NOMO-1 (cell line): Measurements from ENCODE around the gene ERBB4.

Experiments
- DNase-seq, 2 experiments: peaks; one replicate each; lab custom pipeline; 2025; ENCODE audit not compliant: unreplicated experiment in 2 of 2; lab: John Stamatoyannopoulos, UW

The ERBB4 gene

GRCh38 chr2:211514049-211514448 lies 1024.6 kb downstream of the ERBB4 start:
- DNase-seq: no peak

DNA sequence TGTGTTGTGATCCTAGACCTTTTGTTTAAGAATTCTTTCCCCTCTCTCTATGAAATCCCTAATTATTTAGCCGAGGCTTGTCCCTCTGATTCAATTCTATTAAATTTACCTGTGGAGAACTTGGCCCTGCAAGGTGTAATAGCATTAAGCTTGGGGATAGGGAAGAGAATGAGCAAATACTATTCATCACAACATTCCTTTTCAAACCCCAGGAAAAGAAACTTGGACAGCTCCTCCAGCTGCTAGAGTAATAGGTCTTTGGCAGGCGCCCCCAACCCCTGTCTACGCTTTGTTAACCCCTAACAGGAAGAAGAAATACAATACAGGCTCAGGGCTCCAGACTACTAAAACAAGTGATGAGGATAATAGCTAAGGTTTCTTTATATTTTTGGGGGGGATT lies 1025.2 kb downstream of the ERBB4 start:
- no peak for DNase-seq

GRCh38 chr2:211512806-211513205 lies 1025.8 kb downstream of the ERBB4 start:
- no peak for DNase-seq

DNA sequence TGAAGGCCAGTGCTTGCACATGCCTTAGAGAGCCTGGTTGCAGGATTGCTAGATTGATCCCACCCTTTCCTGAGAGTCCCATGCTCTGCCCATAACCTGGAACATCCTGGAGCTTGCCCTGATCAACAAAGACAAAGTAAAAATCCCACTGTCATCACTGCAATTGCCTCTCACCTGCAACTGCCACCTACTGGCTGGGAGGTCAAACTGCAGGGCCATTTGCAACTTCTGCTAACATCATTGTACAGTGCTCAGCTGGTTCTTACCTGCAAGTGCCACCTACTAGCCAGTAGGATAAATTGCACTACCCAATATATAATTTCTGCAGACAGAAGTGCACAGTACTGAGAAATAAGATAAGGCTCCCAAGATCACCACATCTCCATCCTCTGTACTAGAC lies 1034.7 kb downstream of the ERBB4 start:
- DNase-seq: no peak

DNA sequence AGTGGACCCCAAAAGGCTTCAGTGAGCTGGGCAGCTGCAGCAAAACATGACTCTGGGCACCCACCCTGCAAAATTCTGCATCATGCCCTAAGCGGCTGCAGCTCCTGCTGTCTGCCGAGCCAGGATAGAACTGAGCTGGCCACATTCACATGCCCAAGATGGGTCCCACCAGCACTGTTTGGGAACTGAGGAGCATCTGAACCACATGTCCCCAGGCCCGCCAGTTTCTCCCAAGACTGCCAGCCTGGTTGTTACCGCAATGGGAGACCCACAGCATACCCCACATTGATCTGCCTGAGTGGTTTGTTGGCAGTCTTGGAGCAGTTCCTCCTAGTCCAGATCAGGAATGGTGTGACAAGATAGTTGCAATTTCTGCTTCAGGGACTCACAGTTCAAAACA lies 1035.4 kb downstream of the ERBB4 start:
- DNase-seq: no peak

GRCh38 chr2:211498551-211499205 lies 1039.9 kb downstream of the ERBB4 start:
- DNase-seq: no peak

DNA sequence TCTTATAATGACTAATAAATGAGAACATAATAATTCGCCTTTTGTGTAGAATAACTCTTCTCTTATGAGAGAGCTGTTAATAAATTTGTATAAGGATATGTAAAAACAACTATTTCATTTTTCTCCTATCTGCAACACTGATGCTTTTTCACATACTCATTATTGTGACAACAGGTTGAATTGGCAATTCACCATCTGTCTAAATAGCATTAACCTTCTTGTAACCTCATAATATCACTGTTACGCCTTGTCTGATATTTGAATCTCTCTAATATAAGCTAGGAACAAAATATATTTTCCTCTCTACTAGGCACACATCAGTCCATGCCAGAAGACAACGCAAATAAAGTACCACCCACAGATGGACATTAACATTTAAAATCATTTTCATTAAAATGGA lies 1043.3 kb downstream of the ERBB4 start:
- no peak for DNase-seq

GRCh38 chr2:211494536-211494935 lies 1044.1 kb downstream of the ERBB4 start:
- no peak for DNase-seq

DNA sequence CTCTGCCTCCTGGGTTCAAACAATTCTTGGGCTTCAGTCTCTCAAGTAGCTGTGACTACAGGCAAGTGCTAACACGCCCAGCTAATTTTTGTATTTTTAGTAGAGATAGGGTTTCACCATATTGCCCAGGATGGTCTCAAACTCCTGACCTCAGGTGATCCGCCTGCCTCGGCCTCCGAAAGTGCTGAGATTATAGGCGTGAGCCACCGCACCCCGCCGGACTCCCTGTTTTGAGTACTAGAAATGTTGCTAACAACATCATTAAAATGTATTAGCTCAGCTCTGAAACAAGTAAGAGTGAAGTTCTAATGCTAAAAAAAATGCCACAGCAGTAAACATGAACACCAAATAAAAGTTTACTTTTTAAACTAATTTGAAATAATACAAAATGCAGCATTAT lies 1044.5 kb downstream of the ERBB4 start:
- DNase-seq: no peak

DNA sequence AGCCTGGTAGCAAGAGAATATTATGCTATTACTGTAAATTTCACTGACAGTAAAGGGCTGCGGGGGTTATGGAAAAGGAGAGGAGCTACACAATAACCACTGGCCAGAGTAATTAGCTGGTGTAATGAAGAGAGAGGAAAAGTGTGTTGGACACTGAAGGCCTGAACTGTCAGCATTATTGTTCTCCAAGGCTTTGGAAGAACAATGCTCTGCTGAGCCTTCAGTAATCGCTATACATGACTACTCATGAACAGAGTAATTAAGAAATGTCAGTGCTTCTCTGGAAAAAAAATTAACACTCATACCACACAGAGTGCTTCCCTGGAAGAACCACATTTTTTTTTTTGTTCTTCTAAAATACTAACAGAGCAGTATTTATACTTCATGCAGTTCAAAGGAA lies 1050.9 kb downstream of the ERBB4 start:
- no peak for DNase-seq

DNA sequence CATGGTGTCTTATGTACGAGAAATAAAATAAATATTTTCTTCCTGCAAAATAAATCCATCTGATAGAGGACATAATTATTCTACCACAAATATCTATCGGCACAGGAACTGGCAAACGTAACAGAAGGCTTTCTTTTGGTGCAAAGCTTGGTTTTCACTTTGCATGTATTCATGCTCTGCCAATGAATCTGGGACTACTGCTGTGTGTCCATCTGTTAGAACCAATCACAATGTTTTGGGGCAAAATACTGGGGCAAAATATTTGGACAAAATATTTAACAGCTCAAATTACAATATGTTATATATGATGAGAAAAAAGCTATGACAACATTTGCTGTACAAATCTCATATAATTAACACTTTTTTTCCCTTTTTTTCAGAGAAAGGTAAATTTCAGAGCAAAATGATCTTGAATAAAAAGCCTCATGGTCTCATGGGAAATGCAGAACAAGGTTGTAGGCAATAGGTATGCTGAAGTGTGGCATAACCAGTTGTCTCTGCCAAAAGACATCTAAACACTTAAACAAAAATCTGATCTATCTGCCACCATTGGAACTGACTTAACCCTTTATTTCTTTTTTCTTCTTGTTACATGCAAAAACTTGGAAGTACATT lies 1059.0 kb downstream of the ERBB4 start:
- DNase-seq: no peak

DNA sequence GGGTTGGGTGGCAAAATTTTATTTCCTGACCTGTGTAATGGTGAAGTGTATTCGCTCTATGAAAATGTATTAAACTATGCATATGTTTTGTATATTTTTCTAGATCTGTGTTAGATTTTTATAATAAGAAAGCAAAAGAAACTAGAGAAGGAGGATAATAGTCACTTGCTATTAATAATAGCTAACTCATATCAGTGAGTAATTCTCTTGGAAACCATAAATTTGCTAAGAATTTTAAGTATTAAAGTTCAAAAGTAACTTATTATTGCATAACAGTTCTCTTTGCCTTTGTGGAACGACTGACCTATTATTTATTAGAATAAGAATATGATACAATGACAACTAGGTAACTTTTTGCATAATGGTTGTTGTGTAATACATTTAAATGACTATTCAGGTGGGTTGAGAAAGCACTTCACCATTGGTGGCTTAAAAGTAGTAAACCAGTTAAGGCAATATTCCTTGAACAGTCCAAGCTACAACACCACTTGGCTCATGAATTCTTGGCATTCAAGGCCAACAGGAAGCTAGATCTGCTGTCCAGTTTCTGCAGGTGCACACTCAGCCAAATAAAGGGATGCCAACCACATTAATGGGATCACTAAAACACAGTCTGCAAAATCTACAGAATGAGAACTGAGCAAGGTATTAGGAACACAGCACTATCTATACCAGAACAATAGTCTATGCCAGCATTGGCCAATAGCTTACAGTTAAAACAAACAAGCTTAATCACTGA lies 1060.9 kb downstream of the ERBB4 start:
- no peak for DNase-seq

- DNase-seq: no peak
Observed at GRCh38 chr2:211473116-211473515, 1065.5 kb downstream of the ERBB4 start.

DNA sequence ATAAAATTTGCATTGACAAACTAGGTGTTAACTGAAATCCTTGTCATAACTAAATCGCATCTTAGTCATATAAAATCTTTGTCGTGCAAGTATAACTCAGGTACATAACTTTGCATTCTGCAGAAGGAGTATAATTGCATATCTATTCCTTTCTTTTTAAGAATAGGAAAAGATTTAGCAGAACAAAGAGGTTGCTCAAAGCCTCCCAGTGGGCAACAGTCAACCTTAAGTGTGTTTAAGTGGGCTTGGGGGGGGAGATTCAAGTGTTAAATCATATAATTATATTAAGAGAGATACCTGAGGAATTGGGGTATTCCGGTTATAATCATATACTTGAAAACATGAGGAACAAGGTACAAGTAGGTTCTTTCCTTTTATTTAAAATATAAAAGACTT lies 1068.9 kb downstream of the ERBB4 start:
- DNase-seq: no peak

GRCh38 chr2:211468877-211469663 lies 1069.5 kb downstream of the ERBB4 start:
- DNase-seq: no peak

DNA sequence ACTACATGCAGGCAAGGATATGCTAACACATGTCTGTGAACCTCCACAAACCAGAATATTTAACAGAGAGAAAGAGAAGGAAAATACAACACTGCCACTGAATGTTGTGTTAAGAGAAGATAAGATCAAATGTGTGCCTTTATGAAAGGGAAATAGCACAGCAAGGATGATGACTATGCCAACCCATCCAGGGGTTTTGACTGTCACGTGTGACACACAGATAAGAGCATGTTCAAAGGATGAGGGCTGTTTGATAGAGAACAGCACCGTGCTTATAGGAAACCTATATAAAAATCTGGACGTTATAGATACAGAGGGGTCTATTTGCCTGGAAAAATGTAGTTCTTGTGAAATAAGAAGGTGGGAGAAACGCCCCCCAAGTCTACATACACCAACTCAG lies 1070.4 kb downstream of the ERBB4 start:
- DNase-seq: no peak

DNA sequence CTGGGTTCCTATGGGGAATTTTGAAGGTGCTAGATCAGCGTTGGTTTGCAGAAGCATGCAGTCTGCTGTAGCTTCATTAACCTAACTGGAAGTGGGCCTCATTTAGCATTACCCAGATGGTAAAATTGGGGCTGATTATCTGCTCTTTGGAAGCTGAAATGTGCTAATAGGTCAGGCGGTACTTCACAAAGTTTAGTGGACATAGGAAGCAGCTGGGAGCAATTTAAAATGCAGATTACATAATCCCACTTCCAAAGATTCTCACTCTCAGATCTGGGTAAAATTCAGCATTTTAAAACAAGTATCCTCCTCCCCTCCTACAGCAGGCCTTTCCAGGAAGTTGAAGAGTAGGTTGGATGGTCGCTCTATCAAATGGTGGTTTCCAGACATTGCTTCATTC lies 1075.2 kb downstream of the ERBB4 start:
- no peak for DNase-seq

DNA sequence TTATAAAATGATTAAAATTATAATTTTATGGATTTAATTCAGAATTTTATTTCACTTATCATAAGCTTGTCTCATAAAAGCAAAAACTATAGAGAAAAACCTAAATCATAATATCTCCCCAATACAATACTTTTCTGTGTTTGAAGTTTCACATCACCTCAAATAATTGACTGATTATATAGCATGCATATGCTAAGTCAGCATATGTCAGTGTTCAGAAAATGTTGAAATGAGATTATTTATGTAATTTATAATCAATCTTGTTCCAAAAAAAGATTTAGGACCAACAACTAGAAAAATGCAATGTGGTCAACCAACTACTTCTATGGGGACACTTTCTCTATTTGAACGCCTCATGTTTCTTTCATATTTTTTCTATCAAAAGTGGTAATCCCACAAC lies 1079.6 kb downstream of the ERBB4 start:
- DNase-seq: no peak

- DNase-seq: no peak
Observed at GRCh38 chr2:211457325-211457724, 1081.3 kb downstream of the ERBB4 start.

GRCh38 chr2:211455216-211455841 lies 1083.3 kb downstream of the ERBB4 start:
- peak in 1 of 2 experiments; percentile 31 for DNase-seq

DNA sequence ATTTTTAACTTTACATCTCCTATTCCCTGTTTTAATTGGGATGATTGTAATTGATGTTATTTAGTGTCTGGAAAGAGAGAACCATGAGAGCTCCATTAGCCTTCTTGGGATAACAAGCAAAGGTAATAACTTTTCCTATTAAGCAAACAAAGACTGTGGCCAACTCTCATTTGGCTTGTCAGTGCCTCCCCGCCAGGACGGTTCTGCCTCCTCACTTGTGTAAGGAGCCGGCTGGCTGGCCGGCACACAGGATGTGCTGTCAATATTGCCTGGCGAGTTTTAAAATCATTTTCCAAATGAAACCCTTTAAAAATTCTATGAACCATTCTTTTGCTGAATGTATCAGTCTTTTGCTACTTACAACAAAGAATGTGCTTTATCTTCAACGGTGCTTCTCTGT lies 1083.9 kb downstream of the ERBB4 start:
- DNase-seq: no peak
